NT2/D1 (cell line): ENCODE measurements around the gene KCTD17.
A peak's percentile ranks its signal among the peaks of the same experiment; 100 is the strongest.
"Not testable (repeated sequence)": the region's sequence is repeated elsewhere in the genome, so short reads cannot be mapped to it uniquely, and the experiment has no call there.

Source experiments
- DNase-seq: peaks from one replicate; pipeline ENCODE4 v3.0.0-alpha.2; 2011; ENCODE audit warnings: low read depth, low spot score
- H3K27me3 ChIP-seq: 2 replicates; pipeline ENCODE4 v1.6.0; 2011; ENCODE audit warnings: mild to moderate bottlenecking; ENCODE audit not compliant: insufficient read length, insufficient read depth
- H3K36me3 ChIP-seq: 2 replicates; pipeline ENCODE4 v1.6.1; 2011; ENCODE audit warnings: mild to moderate bottlenecking, low read length, mixed read lengths; ENCODE audit not compliant: insufficient read depth, insufficient read length
- H3K4me1 ChIP-seq: 2 replicates; pipeline ENCODE4 v1.5.1; 2011; ENCODE audit not compliant: insufficient read depth, insufficient read length
- H3K4me3 ChIP-seq: 2 replicates; pipeline ENCODE4 v1.5.1; 2011; ENCODE audit warnings: low read depth; ENCODE audit not compliant: insufficient read length
- H3K9ac ChIP-seq: 2 replicates; pipeline ENCODE4 v1.6.0; 2011; ENCODE audit warnings: low read depth; ENCODE audit not compliant: insufficient read length
- H3K9me3 ChIP-seq: 2 replicates; pipeline ENCODE4 v1.5.1; 2011; ENCODE audit warnings: mild to moderate bottlenecking, low read length; ENCODE audit not compliant: insufficient read depth
- SUZ12 ChIP-seq: IDR thresholded peaks from 2 replicates; pipeline ENCODE4 v1.6.1; 2011; ENCODE audit not compliant: insufficient read length, insufficient read depth; ENCODE audit errors: extremely low read depth
- YY1 ChIP-seq: IDR thresholded peaks from 2 replicates; pipeline ENCODE4 v1.6.1; 2011; ENCODE audit not compliant: insufficient read length, insufficient read depth
- ZNF274 ChIP-seq: IDR thresholded peaks from 2 replicates; pipeline ENCODE4 v1.6.1; 2011; ENCODE audit warnings: mild to moderate bottlenecking, low read depth, low read length

KCTD17 gene

DNA sequence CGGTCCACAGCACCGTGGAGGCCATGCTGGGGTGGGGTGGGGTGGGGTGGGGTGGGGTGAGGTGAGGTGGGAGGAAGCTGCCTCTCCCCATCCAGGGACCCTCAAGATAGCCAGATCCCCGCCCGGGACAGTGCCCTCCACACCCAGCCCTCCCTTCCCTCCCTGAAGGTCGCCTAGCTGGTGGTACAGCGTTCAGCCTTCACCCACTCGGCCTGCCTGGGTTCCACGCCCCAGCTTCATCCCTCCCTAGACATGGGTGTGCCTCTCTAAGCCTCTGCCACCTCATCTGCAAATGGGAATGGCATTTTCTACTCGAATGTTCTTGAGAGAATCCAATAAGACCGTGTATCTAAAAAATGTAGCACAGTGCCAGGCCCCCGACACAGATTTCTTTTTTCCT is 17.8 kb downstream of the KCTD17 start:
- no peak for TF ChIP-seq ZNF274
- no peak for TF ChIP-seq YY1
- TF ChIP-seq SUZ12, result no peak
- Histone ChIP-seq H3K27me3 (peaks cover 80% of the 10 kb centered on the region), H3K9me3 (no peaks in the 10 kb centered on the region), H3K9ac (peak overlapping the region; percentile 77), H3K36me3 (no peaks in the 10 kb centered on the region), H3K4me3 (no peak overlapping the region), H3K4me1 (peaks cover 3% of the 10 kb centered on the region)
- no peak for DNase-seq

DNA sequence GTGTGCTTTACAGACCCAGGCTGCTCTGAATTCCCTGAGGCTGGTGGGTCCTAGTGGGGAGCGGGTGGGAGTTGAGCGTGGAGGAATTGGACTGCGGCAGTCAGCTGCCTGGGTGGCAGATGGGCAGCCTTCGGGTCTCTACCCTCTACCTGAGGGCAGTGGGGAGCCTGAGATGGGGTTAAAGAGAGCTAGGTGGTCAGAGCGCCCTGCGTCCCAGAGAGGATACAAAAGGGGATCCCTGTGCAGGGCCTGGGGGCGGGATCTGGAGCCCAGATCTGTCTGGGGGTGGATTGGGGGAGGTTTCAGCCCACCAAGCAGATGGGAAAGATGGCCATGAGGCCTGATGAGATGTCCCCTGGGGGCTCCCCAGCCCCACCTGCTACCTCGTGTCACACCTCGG is 18.2 kb downstream of the KCTD17 start:
- DNase-seq, result no peak
- peaks cover 3% of the 10 kb centered on the region for H3K4me1 ChIP-seq
- no peaks in the 10 kb centered on the region for H3K9me3 ChIP-seq
- H3K27me3 ChIP-seq, result peaks cover 84% of the 10 kb centered on the region
- H3K9ac ChIP-seq, result peak overlapping the region; percentile 32
- no peak for TF ChIP-seq YY1
- no peak for TF ChIP-seq ZNF274
- no peak overlapping the region for H3K4me3 ChIP-seq
- H3K36me3 ChIP-seq, result no peaks in the 10 kb centered on the region

DNA sequence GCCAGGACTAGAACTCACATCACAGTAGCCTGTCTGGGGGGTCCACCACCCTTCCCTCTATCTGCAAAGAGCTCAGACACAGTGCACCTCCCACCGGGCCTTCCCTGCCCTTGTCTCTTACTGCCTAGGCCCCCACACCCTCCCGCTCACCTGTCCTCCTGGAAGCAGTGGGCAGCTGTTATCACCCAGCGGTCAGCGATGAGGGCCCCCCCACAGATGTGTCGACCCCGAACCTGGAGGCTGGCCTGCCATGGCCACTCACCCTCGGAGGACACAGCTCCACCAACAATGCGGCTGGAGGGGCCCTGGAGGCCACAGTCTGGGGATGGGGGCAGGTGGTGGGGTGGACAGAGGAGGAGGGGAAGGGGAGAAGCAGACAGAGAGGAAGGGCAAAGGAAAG is 18.8 kb downstream of the KCTD17 start:
- Histone ChIP-seq H3K36me3 (no peaks in the 10 kb centered on the region), H3K4me1 (no peaks in the 10 kb centered on the region), H3K9ac (no peak overlapping the region), H3K27me3 (peaks cover 89% of the 10 kb centered on the region), H3K4me3 (no peak overlapping the region), H3K9me3 (no peaks in the 10 kb centered on the region)
- DNase-seq, result no peak
- no peak for TF ChIP-seq YY1

DNA sequence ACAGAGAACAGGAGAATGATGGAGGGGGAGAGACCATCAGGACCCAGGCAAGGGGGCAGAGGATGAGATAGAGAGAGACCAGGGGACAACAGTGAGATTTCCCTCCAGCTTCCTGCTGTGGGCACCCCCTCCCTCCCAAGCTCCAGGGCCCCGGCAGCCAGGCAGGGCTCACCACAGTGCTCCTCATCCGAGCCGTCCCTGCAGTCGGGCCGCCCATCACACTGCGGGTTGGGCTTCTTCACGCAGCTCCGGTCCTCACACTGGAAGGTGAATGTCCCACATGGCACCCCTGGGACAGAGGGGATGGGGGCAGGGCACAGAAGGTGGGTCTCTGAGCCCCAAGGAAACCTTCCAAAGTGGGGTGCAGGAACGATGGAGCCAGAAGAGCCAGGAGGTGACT is 19.2 kb downstream of the KCTD17 start:
- Histone ChIP-seq H3K9ac (no peak overlapping the region), H3K27me3 (peaks cover 88% of the 10 kb centered on the region), H3K36me3 (no peaks in the 10 kb centered on the region), H3K4me1 (no peaks in the 10 kb centered on the region), H3K4me3 (no peak overlapping the region), H3K9me3 (no peaks in the 10 kb centered on the region)
- no peak for DNase-seq
- TF ChIP-seq YY1 (no peak), SUZ12 (no peak), ZNF274 (no peak)

DNA sequence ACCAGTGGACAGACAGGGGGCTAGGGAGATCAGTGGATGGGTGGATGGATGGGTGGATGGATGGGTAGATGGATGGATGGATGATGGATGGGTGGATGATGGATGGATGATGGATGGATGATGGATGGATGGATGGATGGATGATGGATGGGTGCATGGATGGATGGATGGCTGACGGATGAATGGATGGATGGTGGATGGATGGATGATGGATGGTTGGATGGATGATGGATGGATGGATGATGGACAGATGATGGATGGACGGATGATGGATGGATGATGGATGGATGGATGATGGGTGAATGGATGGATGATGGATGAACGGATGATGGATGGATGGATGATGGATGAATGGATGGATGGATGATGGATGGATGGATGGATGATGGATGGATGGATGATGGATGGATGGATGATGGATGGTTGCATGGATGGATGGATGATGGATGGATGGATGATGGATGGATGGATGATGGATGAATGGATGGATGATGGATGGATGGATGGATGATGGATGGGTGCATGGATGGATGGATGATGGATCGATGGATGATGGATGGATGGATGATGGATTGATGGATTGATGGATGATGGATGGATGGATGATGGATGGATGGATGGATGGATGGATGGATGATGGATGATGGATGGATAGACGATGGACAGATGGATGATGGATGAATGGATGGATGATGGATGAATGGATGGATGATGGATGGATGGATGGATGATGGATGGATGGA is 20.5 kb downstream of the KCTD17 start:
- H3K4me1 ChIP-seq, H3K9ac ChIP-seq, DNase-seq, H3K36me3 ChIP-seq, H3K9me3 ChIP-seq, H3K4me3 ChIP-seq: not testable (repeated sequence)
- H3K27me3 ChIP-seq, result peaks cover 87% of the 10 kb centered on the region

DNA sequence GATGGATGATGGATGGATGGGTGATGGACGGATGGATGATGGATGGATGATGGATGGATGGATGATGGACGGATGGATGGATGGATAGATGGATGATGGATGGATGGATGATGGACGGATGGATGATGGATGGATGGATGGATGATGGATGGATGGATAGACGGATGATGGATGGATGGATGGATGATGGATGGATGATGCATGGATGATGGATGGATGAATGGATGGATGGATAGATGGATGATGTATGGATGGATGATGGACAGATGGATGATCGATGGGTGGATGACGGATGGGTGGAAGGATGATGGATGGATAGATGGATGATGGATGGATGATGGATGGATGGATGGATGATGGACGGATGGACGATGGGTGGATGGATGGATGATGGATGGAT is 21.1 kb downstream of the KCTD17 start:
- H3K4me3 ChIP-seq, result no peak overlapping the region
- TF ChIP-seq SUZ12 (no peak), YY1 (no peak), ZNF274 (no peak)
- no peak overlapping the region for H3K9ac ChIP-seq
- H3K27me3 ChIP-seq, result peaks cover 88% of the 10 kb centered on the region
- H3K9me3 ChIP-seq, result no peaks in the 10 kb centered on the region
- no peaks in the 10 kb centered on the region for H3K36me3 ChIP-seq
- no peaks in the 10 kb centered on the region for H3K4me1 ChIP-seq
- DNase-seq, result no peak

DNA sequence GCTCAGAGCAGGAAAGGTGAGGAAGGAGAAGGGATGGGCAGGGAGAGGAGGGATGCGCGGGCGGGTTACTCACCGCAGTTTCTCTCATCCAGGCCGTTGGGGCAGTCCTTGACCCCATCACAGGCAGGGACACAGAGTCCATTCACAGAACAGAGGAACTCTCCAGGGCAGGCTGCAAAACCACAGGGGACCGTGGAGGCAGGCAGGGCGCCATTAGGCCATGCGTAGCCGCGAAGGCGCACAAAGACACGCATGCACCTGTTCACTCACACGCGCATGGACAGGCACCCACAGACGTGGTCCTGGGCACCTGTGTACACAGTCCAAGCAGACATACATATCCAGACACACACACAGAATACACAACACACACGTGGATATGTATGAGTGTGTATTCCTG is 23.0 kb downstream of the KCTD17 start:
- DNase-seq, result no peak
- peaks cover 3% of the 10 kb centered on the region for H3K4me1 ChIP-seq
- TF ChIP-seq ZNF274 (no peak), SUZ12 (no peak), YY1 (no peak)
- H3K36me3 ChIP-seq, result no peaks in the 10 kb centered on the region
- no peaks in the 10 kb centered on the region for H3K9me3 ChIP-seq
- no peak overlapping the region for H3K4me3 ChIP-seq
- H3K27me3 ChIP-seq, result peaks cover 75% of the 10 kb centered on the region
- H3K9ac ChIP-seq, result no peak overlapping the region

DNA sequence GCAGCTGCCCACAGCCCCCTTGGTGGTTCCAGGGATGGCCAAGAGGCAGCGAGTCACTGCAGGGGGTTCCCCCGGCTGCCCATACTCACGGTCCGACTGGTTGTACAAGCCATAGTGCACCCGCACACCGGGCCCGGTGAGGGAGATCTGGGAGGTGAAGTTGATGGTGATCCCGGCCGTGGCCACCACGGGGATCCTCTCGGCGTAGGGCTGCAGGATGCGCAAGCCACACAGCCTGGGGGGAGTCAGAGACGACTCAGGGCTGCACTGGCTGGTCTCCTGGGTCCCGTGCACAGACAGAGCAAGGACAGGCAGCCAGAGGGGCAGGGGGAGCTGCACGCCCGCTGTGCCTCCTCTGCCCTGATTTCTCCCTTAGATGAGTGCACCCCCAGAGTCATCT is 23.5 kb downstream of the KCTD17 start:
- Histone ChIP-seq H3K36me3 (no peaks in the 10 kb centered on the region), H3K4me1 (peaks cover 7% of the 10 kb centered on the region)
- TF ChIP-seq ZNF274 (no peak), YY1 (no peak), SUZ12 (no peak)

More for the DNA sequence above, 23.5 kb downstream of the KCTD17 start:
- Histone ChIP-seq H3K4me3 (no peak overlapping the region), H3K9me3 (no peaks in the 10 kb centered on the region), H3K27me3 (peaks cover 70% of the 10 kb centered on the region), H3K9ac (no peak overlapping the region)
- DNase-seq, result no peak
